ENCODE data around the gene PMM2.

Gene PMM2

GRCh38 chr16:8880839-8881510 is 83.3 kb downstream of the PMM2 start:
- Histone ChIP-seq H3K9me3 (ENCODE audit: severe bottlenecking) (no peaks in the 10 kb centered on the region), H3K4me3 (ENCODE audit: low read depth, low read length) (no peak overlapping the region), H3K27ac (no peak overlapping the region), H3K27me3 (ENCODE audit: insufficient read depth, low read depth, severe bottlenecking) (no peaks in the 10 kb centered on the region), H3K36me3 (no peaks in the 10 kb centered on the region)
- DNase-seq: no peak
- no peak for TF ChIP-seq CTCF (IDR thresholded peaks at IDR 0.05; ENCODE audit: low read depth, low read length)

GRCh38 chr16:8882041-8882617 is 84.5 kb downstream of the PMM2 start, which contains the start of gene LITAFD:
Gene LITAFD (plus strand): TSS chr16:8882351. CDS start chr16:8884356, 2,005 bp downstream.
- Histone ChIP-seq H3K27me3 (ENCODE audit: insufficient read depth, low read depth, severe bottlenecking) (no peaks in the 10 kb centered on the region), H3K9me3 (ENCODE audit: severe bottlenecking) (no peaks in the 10 kb centered on the region), H3K27ac (no peak within 1 kb of the TSS), H3K36me3 (0 out of 2 replicates have a peak, but pooled peaks cover under 1% of the 10 kb centered on the region), H3K4me3 (ENCODE audit: low read depth, low read length) (no peak within 1 kb of the TSS)
- TF ChIP-seq CTCF (IDR thresholded peaks at IDR 0.05; ENCODE audit: low read depth, low read length): no peak
- DNase-seq: no peak

- TF ChIP-seq CTCF (IDR thresholded peaks at IDR 0.05; ENCODE audit: low read depth, low read length): no peak
- DNase-seq: no peak
- no peak overlapping the region for H3K4me3 ChIP-seq (ENCODE audit: low read depth, low read length)
- H3K36me3 ChIP-seq: 0 out of 2 replicates have a peak, but pooled peaks cover 3% of the 10 kb centered on the region
- no peaks in the 10 kb centered on the region for H3K9me3 ChIP-seq (ENCODE audit: severe bottlenecking)
- no peaks in the 10 kb centered on the region for H3K27me3 ChIP-seq (ENCODE audit: insufficient read depth, low read depth, severe bottlenecking)
- H3K27ac ChIP-seq: no peak overlapping the region
Observed at GRCh38 chr16:8882725-8883377, 85.2 kb downstream of the PMM2 start.

GRCh38 chr16:8885674-8886592 is 88.3 kb downstream of the PMM2 start:
- H3K36me3 ChIP-seq: peaks cover 6% of the 10 kb centered on the region
- no peak overlapping the region for H3K27ac ChIP-seq
- no peak overlapping the region for H3K4me3 ChIP-seq (ENCODE audit: low read depth, low read length)
- H3K9me3 ChIP-seq (ENCODE audit: severe bottlenecking): no peaks in the 10 kb centered on the region
- no peak; the same call in 1 of the 2 replicates for TF ChIP-seq CTCF (IDR thresholded peaks at IDR 0.05; ENCODE audit: low read depth, low read length)
- DNase-seq: peak; percentile 51
- no peaks in the 10 kb centered on the region for H3K27me3 ChIP-seq (ENCODE audit: insufficient read depth, low read depth, severe bottlenecking)

- Histone ChIP-seq H3K27ac (no peak overlapping the region), H3K9me3 (ENCODE audit: severe bottlenecking) (no peaks in the 10 kb centered on the region), H3K4me3 (ENCODE audit: low read depth, low read length) (no peak overlapping the region), H3K36me3 (peaks cover 15% of the 10 kb centered on the region), H3K27me3 (ENCODE audit: insufficient read depth, low read depth, severe bottlenecking) (no peaks in the 10 kb centered on the region)
- no peak for DNase-seq
- TF ChIP-seq CTCF (IDR thresholded peaks at IDR 0.05; ENCODE audit: low read depth, low read length): no peak
Observed at GRCh38 chr16:8886593-8887430, 89.2 kb downstream of the PMM2 start.
